Ovary (tissue), 3 donors: Measurements from ENCODE around the gene TNFSF18.

Experiments
- CTCF ChIP-seq, 3 donors: fragments of 450-650 bp in 2 of 3; fragments of 200-600 bp in 1 of 3; IDR thresholded peaks; one replicate each; pipeline versions ENCODE4 v1.5.1 to v1.8.0; 2016 to 2022; ENCODE audit warnings: antibody characterized with exemption in 3 of 3, mild to moderate bottlenecking in 1 of 3
- EP300 ChIP-seq: sonication (generic); formaldehyde crosslinking; IDR thresholded peaks from one replicate; pipeline ENCODE4 v1.6.1; 2017; ENCODE audit warnings: antibody characterized with exemption
- donor health status: DM: no; HTN: no; CAD: no.

GRCh38 chr1:173095632-173096031 lies 44.9 kb upstream of the TNFSF18 start:
- TF ChIP-seq CTCF (IDR thresholded peaks at IDR 0.05) (no peak), EP300 (no peak)
